Body of pancreas (tissue), 4 donors: ENCODE results near the gene BTN3A1. TPM values are rescaled to one million over a fixed set of nuclear protein-coding genes. Genes with fewer than 3 reads are reported as not detected.

ENCODE experiments used
- ATAC-seq: fragments of 150-250 bp; one replicate; pipeline ENCODE4 v1.9.1; 2016
- DNase-seq, 4 donors: peaks; one replicate each; pipeline ENCODE4 v3.0.0-alpha.2; 2019
- H3K27ac ChIP-seq, 4 donors: fragments of 200-600 bp; sonication (generic); 1 replicate in 3 of 4; 2 replicates in 1 of 4; pipeline versions ENCODE4 v1.5.1 to v1.6.1; 2016 to 2019; ENCODE audit warnings: mild to moderate bottlenecking in 1 of 4, mixed read lengths in 1 of 4, moderate library complexity in 1 of 4
- H3K27me3 ChIP-seq, 2 donors: fragments of 200-600 bp; sonication (generic); one replicate each; pipeline ENCODE4 v1.6.0; 2016; ENCODE audit warnings: mild to moderate bottlenecking in 1 of 2
- H3K36me3 ChIP-seq, 2 donors: fragments of 200-600 bp; sonication (generic); replicated peaks in 1 of 2; 2 replicates each; pipeline ENCODE4 v1.5.1; 2016; ENCODE audit warnings: low read depth in 2 of 2; ENCODE audit not compliant: insufficient read depth in 1 of 2
- H3K4me1 ChIP-seq: fragments of 200-600 bp; sonication (generic); one replicate; pipeline ENCODE4 v1.6.0; 2016
- H3K4me3 ChIP-seq, 2 donors: fragments of 200-600 bp; sonication (generic); 1 replicate in 1 of 2; 2 replicates in 1 of 2; pipeline ENCODE4 v1.5.1; 2016 to 2019
- H3K9me3 ChIP-seq, 3 donors: fragments of 200-600 bp; sonication (generic); 1 replicate in 2 of 3; 2 replicates in 1 of 3; pipeline ENCODE4 v1.5.1; 2016
- CTCF ChIP-seq, 7 experiments: fragments of 450-650 bp in 4 of 7; fragments of 200-600 bp in 3 of 7; sonication (generic) in 3 of 7; IDR thresholded peaks; one replicate each; pipeline ENCODE4 v1.5.1; 2016 to 2019; ENCODE audit warnings: antibody characterized with exemption in 7 of 7
- POLR2A ChIP-seq, 3 donors: fragments of 450-650 bp; IDR thresholded peaks; one replicate each; pipeline ENCODE4 v1.6.1; 2016; ENCODE audit warnings: antibody characterized with exemption in 3 of 3, mild to moderate bottlenecking in 2 of 3
- WGBS, 2 donors: methylation state at CpG; one replicate each; pipeline ENCODE4 v1.1.5; 2017; 5-methylcytosine and 5-hydroxymethylcytosine counted together
- intact Hi-C: fragments of 100-400 bp; cut with DNase I; formaldehyde crosslinking; loops from one replicate; pipeline ENCODE4 v1.15.1; 2023
- total RNA-seq, 2 donors: library from RNA; depleted of rRNA; stranded (reverse); fragments of >200 nt; gene quantifications; one replicate each; pipeline ENCODE4 v1.1.0, GENCODE V29; 2016

Gene BTN3A1
- total RNA-seq, 2 donors from 2014 or later = 9.2 to 11.4 TPM

DNA sequence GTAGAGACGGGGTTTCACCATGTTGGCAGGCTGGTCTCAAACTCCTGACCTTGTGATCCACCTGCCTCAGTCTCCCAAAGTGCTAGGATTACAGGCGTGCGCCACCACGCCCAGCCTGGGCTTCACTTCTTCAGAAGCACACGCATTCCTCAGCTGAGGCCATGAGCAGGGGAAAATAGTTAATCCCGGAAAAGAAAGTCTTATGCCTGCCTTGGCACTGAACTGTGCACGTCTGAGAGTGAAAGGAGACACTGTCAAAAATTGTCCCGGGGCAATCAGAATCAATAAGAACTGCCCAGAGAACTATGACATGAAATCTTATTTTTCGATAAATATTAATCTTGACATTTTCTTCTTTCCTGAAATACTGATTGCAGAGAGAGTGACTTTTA lies 16.3 kb upstream of the BTN3A1 start:
- intact Hi-C loops = no loop called here
- no peak for TF ChIP-seq CTCF (IDR thresholded peaks at IDR 0.05)
- no peak for TF ChIP-seq POLR2A (IDR thresholded peaks at IDR 0.05)
- ATAC-seq (no peak), DNase-seq (no peak)
- H3K27me3 ChIP-seq = no peaks in the 10 kb centered on the region
- no peak overlapping the region for H3K27ac ChIP-seq
- H3K36me3 ChIP-seq = peaks cover 0 to 2% of the 10 kb centered on the region in 2 donors
- H3K4me1 ChIP-seq = peaks cover 6% of the 10 kb centered on the region
- H3K4me3 ChIP-seq = no peak overlapping the region
- H3K9me3 ChIP-seq = no peaks in the 10 kb centered on the region
- 87 to 93% methylated on average over 9 of the region's 9 CpGs for WGBS, 2 donors

DNA sequence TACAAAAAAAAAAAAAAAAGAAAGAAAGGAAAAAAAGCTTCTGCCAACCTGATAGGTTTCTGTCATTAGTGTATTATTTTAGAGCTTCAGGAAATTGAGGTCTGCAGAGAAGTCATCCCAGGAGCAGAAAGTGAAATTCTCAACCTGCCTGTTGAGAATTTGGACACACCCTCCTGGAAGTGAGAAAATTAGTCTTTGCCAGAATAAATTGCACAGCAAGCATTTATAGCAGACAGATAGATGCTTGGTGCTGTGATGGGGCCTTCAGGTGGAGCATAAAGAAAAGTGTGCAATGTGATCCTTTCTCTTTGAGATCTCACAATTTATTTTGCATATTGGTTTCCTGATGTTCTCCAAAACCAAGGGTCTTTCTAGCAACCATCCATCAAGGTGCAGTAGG lies 14.5 kb upstream of the BTN3A1 start:
- Histone ChIP-seq H3K27me3 (no peaks in the 10 kb centered on the region), H3K36me3 (peaks cover 0 to 5% of the 10 kb centered on the region in 2 donors), H3K9me3 (no peaks in the 10 kb centered on the region), H3K27ac (no peak overlapping the region), H3K4me3 (no peak overlapping the region), H3K4me1 (peaks cover 6% of the 10 kb centered on the region)
- no peak for ATAC-seq
- no peak for DNase-seq
- no peak for TF ChIP-seq POLR2A (IDR thresholded peaks at IDR 0.05)
- no peak for TF ChIP-seq CTCF (IDR thresholded peaks at IDR 0.05)
- intact Hi-C loops = no loop called here

- H3K36me3 ChIP-seq = peaks cover 0 to 5% of the 10 kb centered on the region in 2 donors
- TF ChIP-seq POLR2A (IDR thresholded peaks at IDR 0.05) (no peak), CTCF (IDR thresholded peaks at IDR 0.05) (no peak)
- intact Hi-C loops = no loop called here
- H3K4me1 ChIP-seq = peaks cover 6% of the 10 kb centered on the region
- 54 to 77% methylated on average over 6 of the region's 6 CpGs for WGBS, 2 donors
- H3K4me3 ChIP-seq = no peak overlapping the region
- no peak for DNase-seq
- H3K27ac ChIP-seq = no peak overlapping the region
- no peaks in the 10 kb centered on the region for H3K9me3 ChIP-seq
- H3K27me3 ChIP-seq = no peaks in the 10 kb centered on the region
- ATAC-seq = no peak
Observed at GRCh38 chr6:26388014-26388413, 14.1 kb upstream of the BTN3A1 start.

GRCh38 chr6:26388441-26388840 lies 13.6 kb upstream of the BTN3A1 start:
- 90 to 100% methylated on average over 1 of the region's 1 CpG for WGBS, 2 donors
- no peak for ATAC-seq
- TF ChIP-seq CTCF (IDR thresholded peaks at IDR 0.05) (no peak), POLR2A (IDR thresholded peaks at IDR 0.05) (no peak)

GRCh38 chr6:26389349-26389894 lies 12.7 kb upstream of the BTN3A1 start:
- intact Hi-C loops = no loop called here
- H3K9me3 ChIP-seq = no peaks in the 10 kb centered on the region

More at GRCh38 chr6:26388441-26388840, 13.6 kb upstream of the BTN3A1 start:
- intact Hi-C loops = no loop called here
- DNase-seq = no peak
- Histone ChIP-seq H3K4me3 (no peak overlapping the region), H3K36me3 (peaks cover 0 to 5% of the 10 kb centered on the region in 2 donors), H3K9me3 (no peaks in the 10 kb centered on the region), H3K27me3 (no peaks in the 10 kb centered on the region), H3K4me1 (peaks cover 5% of the 10 kb centered on the region), H3K27ac (no peak overlapping the region)

More at GRCh38 chr6:26389349-26389894, 12.7 kb upstream of the BTN3A1 start:
- no peak overlapping the region for H3K27ac ChIP-seq
- H3K4me3 ChIP-seq = no peak overlapping the region
- H3K27me3 ChIP-seq = no peaks in the 10 kb centered on the region
- no peak for DNase-seq
- TF ChIP-seq CTCF (IDR thresholded peaks at IDR 0.05) (no peak), POLR2A (IDR thresholded peaks at IDR 0.05) (no peak)
- no peaks in the 10 kb centered on the region for H3K4me1 ChIP-seq
- WGBS, 2 donors = 90 to 94% methylated on average over 4 of the region's 4 CpGs
- H3K36me3 ChIP-seq = peaks cover 0 to 5% of the 10 kb centered on the region in 2 donors
- no peak for ATAC-seq
